HEK293T (cell line): ENCODE results near the gene ZNF33A.

Source experiments
- BHLHE40 ChIP-seq: fragments of 450-650 bp; IDR thresholded peaks from 2 replicates; pipeline ENCODE4 v1.6.1; 2016; ENCODE audit warnings: mild to moderate bottlenecking, moderate library complexity, borderline replicate concordance
- CTBP1 ChIP-seq: fragments of 450-650 bp; IDR thresholded peaks from 2 replicates; pipeline ENCODE4 v1.6.1; 2016; ENCODE audit warnings: borderline replicate concordance
- FOXA1 ChIP-seq: fragments of 450-650 bp; IDR thresholded peaks from 2 replicates; pipeline ENCODE4 v1.6.1; 2016; ENCODE audit warnings: mild to moderate bottlenecking
- FOXK2 ChIP-seq: fragments of 450-650 bp; IDR thresholded peaks from 2 replicates; pipeline ENCODE4 v1.6.1; 2016; ENCODE audit warnings: mild to moderate bottlenecking
- L3MBTL2 ChIP-seq: fragments of 450-650 bp; conservative IDR thresholded peaks from 2 replicates; pipeline ENCODE4 v1.6.1; 2016; ENCODE audit warnings: mild to moderate bottlenecking
- LEF1 ChIP-seq: fragments of 450-650 bp; IDR thresholded peaks from 2 replicates; pipeline ENCODE4 v1.6.1; 2017; ENCODE audit warnings: mild to moderate bottlenecking, borderline replicate concordance
- NFRKB ChIP-seq: fragments of 450-650 bp; IDR thresholded peaks from 2 replicates; pipeline ENCODE4 v1.6.1; 2016; ENCODE audit warnings: mild to moderate bottlenecking, moderate library complexity
- PKNOX1 ChIP-seq: fragments of 450-650 bp; IDR thresholded peaks from 2 replicates; pipeline ENCODE4 v1.6.1; 2016
- TARDBP ChIP-seq: fragments of 450-650 bp; IDR thresholded peaks from 2 replicates; pipeline ENCODE4 v1.6.1; 2016
- ZNF384 ChIP-seq: fragments of 450-650 bp; IDR thresholded peaks from 2 replicates; pipeline ENCODE4 v1.6.1; 2016

GRCh38 chr10:38032886-38033285 lies 22.4 kb downstream of the ZNF33A start:
- no peak for TF ChIP-seq PKNOX1
- no peak for TF ChIP-seq ZNF384
- TF ChIP-seq BHLHE40, result no peak
- TF ChIP-seq FOXA1, result no peak
- TF ChIP-seq LEF1, result no peak
- no peak for TF ChIP-seq CTBP1
- TF ChIP-seq NFRKB, result no peak
- TF ChIP-seq FOXK2, result no peak
- TF ChIP-seq L3MBTL2, result no peak
- TF ChIP-seq TARDBP, result no peak
